Psoas muscle (tissue), 8 donors: ENCODE results near the gene HERPUD1. TPM values are rescaled to one million over a fixed set of nuclear protein-coding genes. Genes with fewer than 3 reads are reported as not detected.
"Not testable (repeated sequence)": the region's sequence is repeated elsewhere in the genome, so short reads cannot be mapped to it uniquely, and the experiment has no call there.

Experiments used
- ATAC-seq, 4 donors: fragments of 200-7000 bp; cut with Tn5 transposase; one replicate each; pipeline ENCODE4 v1.9.1; 2020; ENCODE audit warnings: moderate library complexity in 3 of 4, mild to moderate bottlenecking in 2 of 4
- DNase-seq, 2 donors: peaks; one replicate each; pipeline ENCODE4 v3.0.0-alpha.2; 2020
- H3K27ac ChIP-seq: fragments of 200-600 bp; one replicate; pipeline ENCODE4 v1.8.0; 2022
- H3K27me3 ChIP-seq, 3 donors: fragments of 200-600 bp in 1 of 3; one replicate each; pipeline versions ENCODE4 v1.6.1 to v1.8.0; 2013 to 2022; ENCODE audit warnings: low read length in 2 of 3, mild to moderate bottlenecking in 2 of 3, moderate library complexity in 1 of 3; ENCODE audit not compliant: insufficient read depth in 3 of 3
- H3K36me3 ChIP-seq, 2 donors: fragments of 200-600 bp in 1 of 2; one replicate each; pipeline versions ENCODE4 v1.6.1 to v1.8.0; 2013 to 2022; ENCODE audit warnings: low read depth in 1 of 2, mild to moderate bottlenecking in 1 of 2, moderate library complexity in 1 of 2; ENCODE audit not compliant: insufficient read depth in 1 of 2
- H3K4me1 ChIP-seq: fragments of 200-600 bp; one replicate; pipeline ENCODE4 v1.8.0; 2022
- H3K4me3 ChIP-seq: fragments of 200-600 bp; one replicate; pipeline ENCODE4 v1.8.0; 2022; ENCODE audit warnings: mild to moderate bottlenecking
- H3K9me3 ChIP-seq: fragments of 200-600 bp; one replicate; pipeline ENCODE4 v1.8.0; 2022
- WGBS, 3 donors: extraction: QIAGEN DNeasy Blood & Tissue Kit; methylation state at CpG; one replicate each; pipeline versions ENCODE4 v1.1.6 to v1.1.7; 2013; 5-methylcytosine and 5-hydroxymethylcytosine counted together
- intact Hi-C, 2 donors: fragments of 100-400 bp; cut with DNase I; formaldehyde crosslinking; loops; one replicate each; pipeline versions ENCODE4 v1.11.0 to v1.14.2; 2022
- long read RNA-seq, 2 donors: library from polyadenylated mRNA; unstranded; transcript quantifications; one replicate each; pipeline ENCODE4 v2.0.0, GENCODE V29; 2021
- polyA plus RNA-seq, 3 donors: library from polyadenylated mRNA; stranded (reverse); fragments of 200-250 nt; gene quantifications; one replicate each; pipeline ENCODE4 v1.2.3, GENCODE V29; 2013
- total RNA-seq, 4 donors: library from RNA; stranded (reverse); fragmentation: NEBNext Ultra II Directional in 2 of 4; extraction: Animal tissue kit (Norgen Biotek cat#: 25700) in 2 of 4; gene quantifications; one replicate each; pipeline versions ENCODE4 v1.2.1 to v1.2.4, GENCODE V29; 2021 to 2023
- TF ChIP-seq, protein P1 (sequence below): fragments of 200-600 bp; IDR thresholded peaks from one replicate; pipeline ENCODE4 v1.8.0; 2022; ENCODE audit warnings: antibody characterized with exemption
- donor health status: healthy with polysubstance abuse.
- donor health status: DM: no; HTN: no; CAD: no; lungs with moderate emphysema.
- donor health status: Bipolar disorder and iron deficiency.
- donor health status: healthy.
- donor health status: DM: yes; HTN: yes; CAD: no.
- donor health status: DM: no; HTN: no; CAD: no.
- donor health status: DM: no; HTN: no; CAD: no.
- donor health status: DM: yes; HTN: yes; CAD: no.

HERPUD1 gene, protein sequence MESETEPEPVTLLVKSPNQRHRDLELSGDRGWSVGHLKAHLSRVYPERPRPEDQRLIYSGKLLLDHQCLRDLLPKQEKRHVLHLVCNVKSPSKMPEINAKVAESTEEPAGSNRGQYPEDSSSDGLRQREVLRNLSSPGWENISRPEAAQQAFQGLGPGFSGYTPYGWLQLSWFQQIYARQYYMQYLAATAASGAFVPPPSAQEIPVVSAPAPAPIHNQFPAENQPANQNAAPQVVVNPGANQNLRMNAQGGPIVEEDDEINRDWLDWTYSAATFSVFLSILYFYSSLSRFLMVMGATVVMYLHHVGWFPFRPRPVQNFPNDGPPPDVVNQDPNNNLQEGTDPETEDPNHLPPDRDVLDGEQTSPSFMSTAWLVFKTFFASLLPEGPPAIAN
- total RNA-seq (100 to 1,000 TPM in 1 of 4 donors, 10 to 100 TPM in 3; 70.2 to 137 (median 90.8) TPM), polyA plus RNA-seq (100 to 1,000 TPM; 113 to 162 (median 122) TPM)
- long read RNA-seq, donor 1, transcript HERPUD1-204 (8 exons, 2,946 nt) = major isoform, 34 of 42 reads
- long read RNA-seq, donor 1, partial matches to known transcripts = 3 of 42 reads
- long read RNA-seq, donor 1, other reads (novel, unspliced or antisense) = 3 of 42 reads
- long read RNA-seq, donor 2, transcript HERPUD1-204 (8 exons, 2,946 nt) = major isoform, 144 of 167 reads
- long read RNA-seq, donor 2, transcript HERPUD1-201 (8 exons, 1,862 nt) = minor isoform, 9 of 167 reads
- long read RNA-seq, donor 2, transcript HERPUD1-203 (7 exons, 1,782 nt) = minor isoform, 7 of 167 reads
- long read RNA-seq, donor 2, partial matches to known transcripts = 1 of 167 reads
- long read RNA-seq, donor 2, other reads (novel, unspliced or antisense) = 2 of 167 reads

DNA sequence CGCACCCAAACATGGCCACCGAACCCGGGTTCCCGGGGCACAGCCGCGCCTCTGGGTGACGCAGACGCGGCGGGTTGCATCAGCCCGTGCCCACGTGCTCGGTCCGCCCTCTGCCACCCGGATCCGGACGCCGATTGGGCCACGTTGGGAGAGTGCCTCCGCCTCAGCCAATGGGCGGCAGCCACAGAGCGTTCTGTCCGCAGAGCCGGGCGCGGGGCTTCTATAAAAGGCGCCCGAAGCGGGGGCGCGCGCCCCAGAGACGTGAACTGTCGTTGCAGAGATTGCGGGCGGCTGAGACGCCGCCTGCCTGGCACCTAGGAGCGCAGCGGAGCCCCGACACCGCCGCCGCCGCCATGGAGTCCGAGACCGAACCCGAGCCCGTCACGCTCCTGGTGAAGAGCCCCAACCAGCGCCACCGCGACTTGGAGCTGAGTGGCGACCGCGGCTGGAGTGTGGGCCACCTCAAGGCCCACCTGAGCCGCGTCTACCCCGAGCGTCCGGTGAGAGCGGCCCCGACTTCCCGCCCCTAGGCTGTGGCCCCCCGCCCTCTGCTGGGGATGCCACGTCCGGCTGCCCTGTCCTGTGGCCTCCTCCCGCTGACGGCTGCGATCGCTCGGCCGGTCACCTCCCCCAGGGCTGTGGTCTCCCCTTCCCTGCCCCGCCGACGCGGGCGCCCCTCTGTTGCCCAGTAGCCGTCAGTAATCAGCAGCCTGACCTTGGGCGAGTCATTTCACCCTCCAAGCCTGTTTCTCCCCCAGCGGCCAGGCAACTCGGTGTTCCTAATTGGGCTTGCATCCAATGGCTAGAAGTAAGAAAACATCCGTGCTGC lies at the start of gene HERPUD1:
Gene HERPUD1, plus strand, starts transcription at position 251 of the 829 bp plus-strand sequence. Its CDS starts 103 bp downstream, at position 354.
- 0% methylated on average over 65 to 83 of the region's 83 CpGs for WGBS, 3 donors
- peak; percentile 99 to 100 for DNase-seq
- ATAC-seq = peak; percentile 92 to 96 (median 94)
- Histone ChIP-seq H3K4me3 (peak within 1 kb of the TSS; percentile 92), H3K27me3 (no peaks in the 10 kb centered on the region), H3K4me1 (peaks cover 36% of the 10 kb centered on the region), H3K36me3 (peaks cover 2 to 24% of the 10 kb centered on the region in 2 donors), H3K9me3 (no peaks in the 10 kb centered on the region), H3K27ac (peak within 1 kb of the TSS; percentile 99)
- intact Hi-C loops = no loop called here
- TF ChIP-seq, protein P1, sequence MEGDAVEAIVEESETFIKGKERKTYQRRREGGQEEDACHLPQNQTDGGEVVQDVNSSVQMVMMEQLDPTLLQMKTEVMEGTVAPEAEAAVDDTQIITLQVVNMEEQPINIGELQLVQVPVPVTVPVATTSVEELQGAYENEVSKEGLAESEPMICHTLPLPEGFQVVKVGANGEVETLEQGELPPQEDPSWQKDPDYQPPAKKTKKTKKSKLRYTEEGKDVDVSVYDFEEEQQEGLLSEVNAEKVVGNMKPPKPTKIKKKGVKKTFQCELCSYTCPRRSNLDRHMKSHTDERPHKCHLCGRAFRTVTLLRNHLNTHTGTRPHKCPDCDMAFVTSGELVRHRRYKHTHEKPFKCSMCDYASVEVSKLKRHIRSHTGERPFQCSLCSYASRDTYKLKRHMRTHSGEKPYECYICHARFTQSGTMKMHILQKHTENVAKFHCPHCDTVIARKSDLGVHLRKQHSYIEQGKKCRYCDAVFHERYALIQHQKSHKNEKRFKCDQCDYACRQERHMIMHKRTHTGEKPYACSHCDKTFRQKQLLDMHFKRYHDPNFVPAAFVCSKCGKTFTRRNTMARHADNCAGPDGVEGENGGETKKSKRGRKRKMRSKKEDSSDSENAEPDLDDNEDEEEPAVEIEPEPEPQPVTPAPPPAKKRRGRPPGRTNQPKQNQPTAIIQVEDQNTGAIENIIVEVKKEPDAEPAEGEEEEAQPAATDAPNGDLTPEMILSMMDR = no peak

DNA sequence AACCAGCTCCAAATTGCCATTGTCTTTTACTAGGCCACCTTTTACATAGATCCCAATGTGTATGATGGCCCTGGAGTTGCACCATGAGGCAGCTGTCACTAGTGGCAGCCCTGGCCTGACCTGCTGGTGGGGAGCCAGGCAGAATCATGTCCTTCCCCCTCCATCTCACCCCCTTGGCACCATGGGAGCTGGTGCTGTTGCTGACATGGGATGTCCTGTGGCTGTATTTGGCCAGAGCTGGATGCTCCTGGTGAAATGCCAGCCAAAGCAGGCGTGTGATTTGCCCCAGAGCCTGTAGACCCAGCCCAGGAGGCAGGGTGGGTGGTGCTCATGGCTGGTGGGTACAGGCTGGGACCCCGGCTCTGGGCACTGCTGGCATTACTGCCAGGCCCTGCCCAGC lies 48.4 kb upstream of the HERPUD1 start:
- TF ChIP-seq, protein P1 = no peak
- no peak for ATAC-seq
- DNase-seq = no peak
- 45 to 59% (median 54%) methylated on average over 2 of the region's 2 CpGs for WGBS, 3 donors
- intact Hi-C loops = no loop called here
- Histone ChIP-seq H3K4me1 (no peaks in the 10 kb centered on the region), H3K4me3 (no peak overlapping the region), H3K27me3 (no peaks in the 10 kb centered on the region), H3K9me3 (no peaks in the 10 kb centered on the region), H3K36me3 (no peaks in the 10 kb centered on the region), H3K27ac (no peak overlapping the region)

DNA sequence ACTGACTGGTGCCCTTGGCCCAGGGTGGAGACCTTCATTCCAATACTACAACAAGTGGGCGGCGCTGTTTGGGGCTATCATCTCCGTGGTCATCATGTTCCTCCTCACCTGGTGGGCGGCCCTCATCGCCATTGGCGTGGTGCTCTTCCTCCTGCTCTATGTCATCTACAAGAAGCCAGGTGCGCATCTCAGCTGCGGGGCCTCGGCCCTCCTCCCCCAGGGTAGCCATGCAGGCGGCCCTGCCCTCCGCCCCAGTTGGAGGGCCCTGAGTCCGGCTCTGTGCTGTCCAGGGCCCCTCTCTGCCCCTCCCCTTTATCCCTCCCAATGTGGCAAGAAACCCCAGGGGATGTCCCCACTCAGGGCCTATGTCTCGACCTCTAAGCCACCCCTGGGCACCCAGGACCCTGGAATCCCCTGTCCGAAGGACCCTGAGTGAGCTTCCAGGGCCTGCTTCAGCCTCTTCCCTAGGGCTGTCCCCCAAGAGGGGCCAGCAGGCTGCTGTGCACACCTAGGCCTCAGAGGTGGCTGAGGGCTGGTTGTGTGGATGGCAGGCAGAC lies 47.8 kb upstream of the HERPUD1 start:
- H3K9me3 ChIP-seq = no peaks in the 10 kb centered on the region
- TF ChIP-seq, protein P1 = no peak
- H3K36me3 ChIP-seq = no peaks in the 10 kb centered on the region
- DNase-seq (no peak), ATAC-seq (no peak)
- H3K27me3 ChIP-seq = no peaks in the 10 kb centered on the region
- intact Hi-C loops = no loop called here
- H3K27ac ChIP-seq = no peak overlapping the region
- H3K4me1 ChIP-seq = no peaks in the 10 kb centered on the region
- no peak overlapping the region for H3K4me3 ChIP-seq
- WGBS, 3 donors = 86 to 92% (median 91%) methylated on average over 14 of the region's 14 CpGs

DNA sequence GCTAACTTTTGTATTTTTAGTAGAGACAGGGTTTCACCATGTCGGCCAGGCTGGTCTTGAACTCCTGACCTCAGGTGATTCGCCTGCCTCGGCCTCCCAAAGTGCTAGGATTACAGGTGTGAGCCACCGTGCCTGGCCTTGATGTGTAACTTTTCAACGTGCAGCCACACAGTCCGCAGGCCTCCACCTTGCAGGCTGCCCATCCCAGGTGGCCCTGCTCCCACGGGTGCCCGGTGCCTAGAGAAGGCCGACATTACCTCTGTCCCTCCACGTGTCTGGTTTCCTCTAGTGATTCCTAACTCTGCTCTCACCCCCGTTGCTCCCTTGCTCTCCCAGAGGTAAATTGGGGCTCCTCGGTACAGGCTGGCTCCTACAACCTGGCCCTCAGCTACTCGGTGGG lies 47.0 kb upstream of the HERPUD1 start:
- DNase-seq, H3K4me3 ChIP-seq, intact Hi-C loops, H3K9me3 ChIP-seq, ATAC-seq, H3K4me1 ChIP-seq, H3K27me3 ChIP-seq, H3K27ac ChIP-seq, H3K36me3 ChIP-seq: not testable (repeated sequence)
- 93 to 95% (median 94%) methylated on average over 13 of the region's 13 CpGs for WGBS, 3 donors
